Testis (tissue), 3 donors: ENCODE measurements around the gene GRIK4. TPM values are rescaled to one million over a fixed set of nuclear protein-coding genes. Genes with fewer than 3 reads are reported as not detected.
A peak's percentile ranks its signal among the peaks of the same experiment; 100 is the strongest.

Source experiments
- DNase-seq: peaks from one replicate; pipeline ENCODE4 v3.0.0-alpha.2; 2019
- H3K27ac ChIP-seq, 2 donors: fragments of 200-600 bp; sonication (generic); one replicate each; pipeline ENCODE4 v1.5.1; 2019
- H3K27me3 ChIP-seq: fragments of 200-600 bp; sonication (generic); one replicate; pipeline ENCODE4 v1.5.1; 2019
- H3K36me3 ChIP-seq: fragments of 200-600 bp; sonication (generic); one replicate; pipeline ENCODE4 v1.5.1; 2017; ENCODE audit warnings: low read depth; ENCODE audit errors: missing control alignments
- H3K4me1 ChIP-seq: fragments of 200-600 bp; sonication (generic); one replicate; pipeline ENCODE4 v1.5.1; 2019
- H3K4me3 ChIP-seq, 2 donors: fragments of 200-600 bp; sonication (generic); one replicate each; pipeline ENCODE4 v1.5.1; 2017 to 2019
- H3K9me3 ChIP-seq: fragments of 200-600 bp; sonication (generic); one replicate; pipeline ENCODE4 v1.5.1; 2017
- POLR2A ChIP-seq: fragments of 450-650 bp; IDR thresholded peaks from one replicate; pipeline ENCODE4 v1.6.1; 2017; ENCODE audit warnings: antibody characterized with exemption, mild to moderate bottlenecking, moderate library complexity
- WGBS, 2 donors: methylation state at CpG; one replicate each; pipeline ENCODE4 v1.1.5; 2018; 5-methylcytosine and 5-hydroxymethylcytosine counted together
- intact Hi-C: fragments of 100-400 bp; cut with DNase I; formaldehyde crosslinking; loops from one replicate; pipeline ENCODE4 v1.15.1; 2023; ENCODE audit warnings: low total_unique reads
- polyA plus RNA-seq: library from polyadenylated mRNA; stranded (reverse); fragments of 350-450 nt; fragmentation: Illumina TruSeq; extraction: RNeasy Lipid Tissue Mini Kit (QIAGEN cat#74804); gene quantifications from one replicate; pipeline ENCODE4 v1.2.3, GENCODE V29; 2014; ENCODE audit warnings: low read depth, low replicate concordance; ENCODE audit not compliant: insufficient read depth
- total RNA-seq, 2 donors: library from RNA; depleted of rRNA; stranded (reverse); fragments of >200 nt; gene quantifications; one replicate each; pipeline ENCODE4 v1.2.3, GENCODE V29; 2016
- TF ChIP-seq, protein P1 (sequence below), 3 experiments: fragments of 450-650 bp in 2 of 3; fragments of 200-600 bp in 1 of 3; sonication (generic) in 1 of 3; IDR thresholded peaks; one replicate each; pipeline ENCODE4 v1.5.1; 2016 to 2019; ENCODE audit warnings: antibody characterized with exemption in 3 of 3, mild to moderate bottlenecking in 2 of 3, moderate library complexity in 1 of 3

GRIK4 gene
- total and polyA plus RNA-seq, 3 donors from 2014 or later, result 2.6 to 3.0 (median 2.6) TPM

DNA sequence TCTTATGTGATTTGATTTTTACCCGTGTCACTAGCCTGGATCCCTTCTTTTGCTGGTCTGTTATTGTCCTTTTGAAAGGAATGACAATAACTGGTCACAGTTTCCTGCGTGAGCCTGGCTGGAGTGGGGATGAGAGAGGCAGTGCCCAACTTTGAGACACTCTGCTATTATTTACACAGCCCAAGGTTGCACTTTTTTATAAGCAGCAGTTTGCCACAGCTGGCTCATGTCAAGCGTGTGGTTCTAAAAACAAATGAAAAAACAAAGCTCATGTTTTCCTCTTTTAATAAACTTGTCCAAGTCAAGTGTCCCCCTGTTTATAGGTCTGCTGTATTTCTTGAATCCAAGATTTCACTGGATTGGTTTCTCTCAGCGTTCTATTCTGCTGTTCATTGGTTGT is 201.3 kb downstream of the GRIK4 start:
- peaks cover 14% of the 10 kb centered on the region for H3K4me1 ChIP-seq
- H3K27ac ChIP-seq, result no peak overlapping the region
- TF ChIP-seq, protein P1, sequence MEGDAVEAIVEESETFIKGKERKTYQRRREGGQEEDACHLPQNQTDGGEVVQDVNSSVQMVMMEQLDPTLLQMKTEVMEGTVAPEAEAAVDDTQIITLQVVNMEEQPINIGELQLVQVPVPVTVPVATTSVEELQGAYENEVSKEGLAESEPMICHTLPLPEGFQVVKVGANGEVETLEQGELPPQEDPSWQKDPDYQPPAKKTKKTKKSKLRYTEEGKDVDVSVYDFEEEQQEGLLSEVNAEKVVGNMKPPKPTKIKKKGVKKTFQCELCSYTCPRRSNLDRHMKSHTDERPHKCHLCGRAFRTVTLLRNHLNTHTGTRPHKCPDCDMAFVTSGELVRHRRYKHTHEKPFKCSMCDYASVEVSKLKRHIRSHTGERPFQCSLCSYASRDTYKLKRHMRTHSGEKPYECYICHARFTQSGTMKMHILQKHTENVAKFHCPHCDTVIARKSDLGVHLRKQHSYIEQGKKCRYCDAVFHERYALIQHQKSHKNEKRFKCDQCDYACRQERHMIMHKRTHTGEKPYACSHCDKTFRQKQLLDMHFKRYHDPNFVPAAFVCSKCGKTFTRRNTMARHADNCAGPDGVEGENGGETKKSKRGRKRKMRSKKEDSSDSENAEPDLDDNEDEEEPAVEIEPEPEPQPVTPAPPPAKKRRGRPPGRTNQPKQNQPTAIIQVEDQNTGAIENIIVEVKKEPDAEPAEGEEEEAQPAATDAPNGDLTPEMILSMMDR (IDR thresholded peaks at IDR 0.05), result no peak
- no peak for TF ChIP-seq POLR2A
- H3K4me3 ChIP-seq, result no peak overlapping the region
- 73 to 82% methylated on average over 4 of the region's 4 CpGs for WGBS, 2 donors
- H3K36me3 ChIP-seq, result no peaks in the 10 kb centered on the region
- intact Hi-C loops, result no loop called here
- H3K27me3 ChIP-seq, result no peaks in the 10 kb centered on the region
- no peak for DNase-seq
- H3K9me3 ChIP-seq, result no peaks in the 10 kb centered on the region

DNA sequence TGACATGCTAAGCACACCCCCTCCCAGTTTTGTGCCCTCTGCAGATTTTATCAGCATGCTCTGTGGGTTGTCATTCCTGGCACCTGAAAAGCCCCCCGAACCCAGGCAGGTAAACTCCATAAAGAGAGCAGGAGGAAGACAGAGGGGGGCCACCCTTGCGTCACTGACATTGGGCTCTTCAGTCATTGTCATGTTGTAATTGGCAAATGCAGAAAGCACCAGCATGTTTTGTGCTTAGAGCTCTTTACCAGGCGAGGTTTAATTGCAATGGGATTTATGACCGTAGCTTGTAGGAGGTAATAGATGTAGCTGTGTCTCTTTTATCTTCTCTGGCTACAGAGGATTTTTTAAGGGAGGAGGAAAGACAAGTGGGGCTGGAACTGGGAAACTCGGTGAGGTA is 201.7 kb downstream of the GRIK4 start:
- no peak for DNase-seq
- WGBS, 2 donors, result 74 to 83% methylated on average over 5 of the region's 5 CpGs
- Histone ChIP-seq H3K36me3 (no peaks in the 10 kb centered on the region), H3K27ac (no peak overlapping the region), H3K4me3 (no peak overlapping the region), H3K9me3 (no peaks in the 10 kb centered on the region), H3K4me1 (peaks cover 14% of the 10 kb centered on the region), H3K27me3 (no peaks in the 10 kb centered on the region)
- intact Hi-C loops, result no loop called here
- TF ChIP-seq, protein P1 (IDR thresholded peaks at IDR 0.05), result no peak
- no peak for TF ChIP-seq POLR2A

DNA sequence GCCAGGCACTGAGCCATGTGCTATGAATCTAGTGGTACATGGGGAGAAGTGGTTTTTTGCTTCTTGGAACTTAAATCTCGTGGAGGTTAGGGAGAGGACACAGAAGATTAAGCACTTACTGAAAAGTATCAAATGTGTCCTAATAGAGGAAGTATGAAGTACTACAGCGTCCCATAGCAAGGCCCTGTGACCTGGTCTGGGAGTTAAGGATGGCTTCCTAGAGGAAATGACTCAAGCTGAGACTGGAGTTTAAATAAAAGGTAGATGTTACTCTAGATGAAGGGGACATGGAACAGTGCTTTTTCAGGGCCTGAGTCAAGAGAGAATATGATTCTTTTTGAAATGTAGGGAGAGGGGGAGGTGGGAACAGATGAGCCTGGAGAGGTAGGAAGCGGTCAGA is 202.9 kb downstream of the GRIK4 start:
- intact Hi-C loops, result no loop called here
- H3K4me3 ChIP-seq, result no peak overlapping the region
- H3K27ac ChIP-seq, result no peak overlapping the region
- peaks cover 14% of the 10 kb centered on the region for H3K4me1 ChIP-seq
- WGBS, 2 donors, result 78 to 79% methylated on average over 3 of the region's 3 CpGs
- H3K27me3 ChIP-seq, result no peaks in the 10 kb centered on the region
- H3K36me3 ChIP-seq, result no peaks in the 10 kb centered on the region
- H3K9me3 ChIP-seq, result no peaks in the 10 kb centered on the region
- no peak for TF ChIP-seq POLR2A
- TF ChIP-seq, protein P1 (IDR thresholded peaks at IDR 0.05), result no peak
- DNase-seq, result no peak

DNA sequence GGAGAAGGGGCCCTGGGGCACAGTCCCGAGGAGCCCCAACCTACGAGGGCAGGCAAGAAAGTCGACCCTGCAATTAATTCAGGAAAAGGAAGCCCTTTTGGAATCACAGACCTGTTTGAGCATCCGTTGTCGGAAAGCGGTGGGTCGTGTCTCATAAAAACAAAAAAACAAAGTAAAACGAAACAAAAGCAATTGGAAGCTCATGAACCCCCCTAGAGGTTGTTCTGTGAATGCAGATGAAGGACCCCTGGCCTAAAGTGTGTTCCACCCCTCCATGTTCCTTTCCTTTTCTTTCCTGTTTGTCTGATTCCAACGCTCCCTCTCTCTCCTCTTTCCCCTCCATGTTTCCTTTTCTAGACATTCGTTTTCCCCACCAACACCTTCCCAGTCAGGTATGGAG is 203.7 kb downstream of the GRIK4 start:
- no peaks in the 10 kb centered on the region for H3K9me3 ChIP-seq
- TF ChIP-seq, protein P1 (IDR thresholded peaks at IDR 0.05), result peak in 1 of 3 experiments; percentile 32
- TF ChIP-seq POLR2A, result no peak
- DNase-seq, result no peak
- intact Hi-C loops, result no loop called here
- H3K27me3 ChIP-seq, result no peaks in the 10 kb centered on the region
- peaks cover 11% of the 10 kb centered on the region for H3K4me1 ChIP-seq
- H3K36me3 ChIP-seq, result no peaks in the 10 kb centered on the region
- H3K4me3 ChIP-seq, result no peak overlapping the region
- WGBS, 2 donors, result 41 to 42% methylated on average over 10 of the region's 10 CpGs
- no peak overlapping the region for H3K27ac ChIP-seq

DNA sequence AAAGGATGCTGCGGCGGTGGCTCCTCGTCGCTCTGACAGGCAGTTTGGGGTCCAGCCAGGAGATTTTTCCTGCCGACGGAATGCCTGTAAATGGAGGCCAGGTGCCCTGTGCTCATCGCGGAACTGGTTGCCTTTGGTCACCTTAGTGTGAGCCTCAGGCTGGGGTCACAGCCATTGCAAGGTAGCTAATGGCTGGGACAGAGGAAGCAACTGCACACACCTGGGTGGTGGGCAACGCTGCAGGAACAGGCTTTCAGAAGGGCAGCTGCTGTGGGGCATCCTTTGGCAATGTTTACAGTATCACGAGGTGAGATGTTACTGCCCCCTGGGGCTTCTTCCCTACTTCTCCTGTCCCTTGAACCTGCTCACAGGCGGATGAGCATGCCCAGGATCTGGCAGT is 205.5 kb downstream of the GRIK4 start:
- no peaks in the 10 kb centered on the region for H3K9me3 ChIP-seq
- H3K27me3 ChIP-seq, result no peaks in the 10 kb centered on the region
- DNase-seq, result no peak
- TF ChIP-seq POLR2A, result no peak
- TF ChIP-seq, protein P1 (IDR thresholded peaks at IDR 0.05), result no peak
- no peaks in the 10 kb centered on the region for H3K36me3 ChIP-seq
- H3K4me1 ChIP-seq, result no peaks in the 10 kb centered on the region
- no peak overlapping the region for H3K27ac ChIP-seq
- WGBS, 2 donors, result 68 to 70% methylated on average over 11 of the region's 11 CpGs
- no peak overlapping the region for H3K4me3 ChIP-seq
- intact Hi-C loops, result no loop called here
